NCI-H1417 treated with DMSO at 0.1 percent for 48 hours (cell line): ENCODE data around the gene VPS39.

Experiments
- DNase-seq: peaks from one replicate; lab custom pipeline; 2025; lab: John Stamatoyannopoulos, UW

Gene VPS39

GRCh38 chr15:42158941-42159340, 49.2 kb downstream of the VPS39 start:
- DNase-seq = no peak

- no peak for DNase-seq
Observed at GRCh38 chr15:42157981-42158765, 49.9 kb downstream of the VPS39 start.

- no peak for DNase-seq
Observed at GRCh38 chr15:42157381-42157780, 50.7 kb downstream of the VPS39 start.

GRCh38 chr15:42156243-42156922, 51.7 kb downstream of the VPS39 start, which contains the start of gene PLA2G4F:
Gene PLA2G4F, minus strand, starts transcription at chr15:42156636. Its CDS starts 87 bp downstream, at chr15:42156549.
- no peak for DNase-seq

- DNase-seq = no peak
Observed at GRCh38 chr15:42155546-42156242, 52.4 kb downstream of the VPS39 start.

GRCh38 chr15:42154956-42155355, 53.1 kb downstream of the VPS39 start:
- DNase-seq = no peak

- no peak for DNase-seq
Observed at GRCh38 chr15:42154212-42154941, 53.7 kb downstream of the VPS39 start.

- no peak for DNase-seq
Observed at GRCh38 chr15:42153874-42154211, 54.3 kb downstream of the VPS39 start.

- no peak for DNase-seq
Observed at GRCh38 chr15:42152921-42153698, 55.0 kb downstream of the VPS39 start.

GRCh38 chr15:42152196-42152920, 55.7 kb downstream of the VPS39 start:
- DNase-seq = no peak

GRCh38 chr15:42151736-42152135, 56.4 kb downstream of the VPS39 start:
- no peak for DNase-seq

- no peak for DNase-seq
Observed at GRCh38 chr15:42151141-42151561, 57.0 kb downstream of the VPS39 start.

GRCh38 chr15:42150219-42150970, 57.7 kb downstream of the VPS39 start:
- DNase-seq = no peak

- DNase-seq = no peak
Observed at GRCh38 chr15:42149493-42150218, 58.4 kb downstream of the VPS39 start.

GRCh38 chr15:42148808-42149492, 59.2 kb downstream of the VPS39 start:
- DNase-seq = no peak

- DNase-seq = no peak
Observed at GRCh38 chr15:42147431-42147735, 60.7 kb downstream of the VPS39 start.

- DNase-seq = no peak
Observed at GRCh38 chr15:42146551-42147430, 61.3 kb downstream of the VPS39 start.
